Measurements from ENCODE around the gene WFS1.

DNA sequence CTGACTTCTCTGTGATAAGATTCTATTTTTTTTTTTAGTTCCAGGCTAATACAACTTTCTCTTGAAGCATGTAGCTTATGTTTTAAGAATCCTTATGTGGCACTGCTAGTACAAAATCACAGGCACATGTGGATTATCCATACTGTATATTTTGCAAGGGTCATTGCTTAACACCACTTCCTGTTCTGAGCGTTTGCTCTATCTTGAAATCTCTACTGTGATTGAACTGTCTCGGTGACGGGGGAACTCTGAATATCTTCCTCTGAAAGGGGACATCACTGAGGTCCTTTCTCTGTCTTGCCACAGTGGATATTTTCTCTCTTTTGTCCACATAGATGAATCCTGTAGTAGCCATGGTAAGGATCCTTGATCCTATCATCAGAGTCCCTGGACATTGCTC lies 2.1 kb upstream of the WFS1 start:
- TF ChIP-seq CTCF (IDR thresholded peaks at IDR 0.05) (no peak), MAX (IDR thresholded peaks at IDR 0.05; ENCODE audit: low read depth) (no peak), ZBTB33 (IDR thresholded peaks at IDR 0.05; ENCODE audit: borderline replicate concordance, low read depth) (no peak), TAF1 (IDR thresholded peaks at IDR 0.05; ENCODE audit: borderline replicate concordance, low read depth, low read length) (no peak), RAD21 (IDR thresholded peaks at IDR 0.05; ENCODE audit: low read length) (no peak), POLR2AphosphoS5 (IDR thresholded peaks at IDR 0.05; ENCODE audit: low read depth, low read length) (no peak), REST (IDR thresholded peaks at IDR 0.05; ENCODE audit: low read depth, low read length) (no peak), NRF1 (IDR thresholded peaks at IDR 0.05; ENCODE audit: low read depth, low read length) (no peak), FOXM1 (IDR thresholded peaks at IDR 0.05; ENCODE audit: low read depth) (no peak), FOXJ3 (CRISPR knock-in tag; IDR thresholded peaks at IDR 0.05) (no peak), SMC3 (IDR thresholded peaks at IDR 0.05; ENCODE audit: low read depth, low read length) (no peak), USF2 (IDR thresholded peaks at IDR 0.05; ENCODE audit: borderline replicate concordance, low read depth, low read length) (no peak), TEAD4 (IDR thresholded peaks at IDR 0.05; ENCODE audit: borderline replicate concordance, insufficient read depth) (no peak)
